Activated T-cell treated with anti-CD3 and anti-CD28 coated beads, Interleukin-2, amount 50 U/mL, for 4 hours (primary cell): ENCODE data around the gene TDRD3. TPM values are rescaled to one million over a fixed set of nuclear protein-coding genes. Genes with fewer than 3 reads are reported as not detected.

Experiments used
- ATAC-seq, 2 donors: fragments of 200-7000 bp; cut with Tn5 transposase; one replicate each; pipeline ENCODE4 v1.10.0; 2021
- DNase-seq: peaks from one replicate; pipeline ENCODE4 v3.0.0-alpha.2; 2020
- H3K27me3 Mint-ChIP-seq: one replicate; pipeline ENCODE4 v1.8.0; 2021; ENCODE audit warnings: low read depth, mixed read lengths
- H3K36me3 Mint-ChIP-seq: one replicate; pipeline ENCODE4 v1.8.0; 2022; ENCODE audit warnings: mixed read lengths; ENCODE audit not compliant: insufficient read depth
- H3K4me1 Mint-ChIP-seq: one replicate; pipeline ENCODE4 v1.8.0; 2021; ENCODE audit warnings: low read depth, mixed read lengths
- H3K4me3 Mint-ChIP-seq: one replicate; pipeline ENCODE4 v1.8.0; 2021; ENCODE audit warnings: mild to moderate bottlenecking, moderate library complexity, mixed read lengths
- H3K9me3 Mint-ChIP-seq: one replicate; pipeline ENCODE4 v1.8.0; 2021; ENCODE audit warnings: mixed read lengths
- total RNA-seq, 3 donors: library from RNA; stranded (reverse); gene quantifications; one replicate each; pipeline ENCODE4 v1.2.1, GENCODE V29; 2021

The TDRD3 gene
- total RNA-seq, 3 donors from 2014 or later: 14.3 to 16.0 (median 15.1) TPM

GRCh38 chr13:60584976-60585375, 188.0 kb downstream of the TDRD3 start:
- DNase-seq (no peak), ATAC-seq (no peak)
- Mint-ChIP-seq H3K36me3 (no peaks in the 10 kb centered on the region), H3K9me3 (no peaks in the 10 kb centered on the region), H3K27me3 (peaks cover 3% of the 10 kb centered on the region), H3K4me3 (no peak overlapping the region), H3K4me1 (peaks cover 2% of the 10 kb centered on the region)

DNA sequence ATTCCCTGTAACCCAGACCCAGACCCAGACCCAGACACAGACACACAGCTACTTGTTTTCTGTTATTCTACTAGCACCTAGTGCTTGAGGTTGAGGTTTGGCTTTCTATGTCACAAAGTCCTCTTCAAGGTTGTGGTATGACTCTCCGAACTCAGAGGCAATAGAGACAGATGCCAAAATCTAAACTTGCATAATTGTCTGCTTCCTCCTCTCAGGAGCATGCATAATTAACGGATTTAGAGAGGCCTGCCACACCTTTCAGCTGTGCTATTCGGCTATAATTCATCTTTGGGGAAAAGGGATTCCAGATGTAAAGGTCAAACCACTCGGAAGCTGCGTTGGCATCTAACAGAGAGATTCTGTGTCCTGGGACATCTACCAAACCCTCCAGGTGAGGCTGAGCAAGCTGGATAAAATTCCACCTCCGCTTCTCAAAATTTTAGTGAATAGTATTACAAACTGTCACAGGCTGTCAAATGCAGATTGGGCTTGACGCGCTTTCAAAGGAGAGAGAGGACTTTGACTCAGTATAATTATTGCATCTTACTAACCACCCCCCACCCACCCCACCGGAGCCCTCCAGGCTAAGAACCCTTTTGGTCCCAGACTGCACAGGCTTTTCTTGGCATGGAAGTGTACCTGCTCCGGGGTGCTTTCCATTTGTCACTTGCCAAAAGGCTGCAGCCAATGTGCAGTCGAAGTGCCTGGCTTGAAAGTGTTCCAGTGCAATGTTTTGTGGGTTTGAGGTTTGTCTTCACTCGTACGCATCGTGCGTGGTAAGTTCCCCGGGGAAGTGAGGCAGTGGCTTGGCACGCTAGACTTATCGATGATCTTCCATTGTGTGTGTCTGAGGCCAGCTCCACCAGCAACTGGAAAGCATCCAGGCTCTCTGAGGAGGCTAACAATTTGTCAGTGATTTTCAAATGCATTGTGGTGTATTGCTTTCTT, 194.1 kb downstream of the TDRD3 start:
- H3K9me3 Mint-ChIP-seq: no peaks in the 10 kb centered on the region
- DNase-seq: no peak
- no peak overlapping the region for H3K4me3 Mint-ChIP-seq
- no peaks in the 10 kb centered on the region for H3K4me1 Mint-ChIP-seq
- H3K27me3 Mint-ChIP-seq: no peaks in the 10 kb centered on the region
- ATAC-seq: no peak
- no peaks in the 10 kb centered on the region for H3K36me3 Mint-ChIP-seq

DNA sequence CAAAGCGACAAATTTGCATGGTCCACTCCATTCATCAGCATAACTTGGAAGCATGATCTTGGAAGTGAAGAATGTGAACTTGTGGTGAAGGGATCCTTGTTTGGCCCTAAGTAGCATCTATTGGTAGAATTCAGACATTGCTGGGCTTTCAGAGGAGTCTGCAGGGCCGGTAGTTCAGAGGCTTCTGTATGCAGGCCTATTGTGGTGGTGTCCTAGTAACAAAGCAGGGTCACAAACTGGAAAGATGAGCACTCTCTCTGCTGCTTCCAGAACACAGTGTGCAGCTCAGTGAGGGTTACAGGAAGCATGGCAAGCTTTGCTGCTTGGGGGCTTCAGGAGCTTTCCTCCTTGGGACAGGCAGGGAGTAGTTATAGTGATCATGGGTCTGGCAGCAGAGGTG, 206.0 kb downstream of the TDRD3 start:
- Mint-ChIP-seq H3K4me1 (no peaks in the 10 kb centered on the region), H3K9me3 (no peaks in the 10 kb centered on the region), H3K36me3 (no peaks in the 10 kb centered on the region), H3K4me3 (no peak overlapping the region), H3K27me3 (peaks cover 3% of the 10 kb centered on the region)
- DNase-seq: no peak
- no peak for ATAC-seq

GRCh38 chr13:60604058-60604457, 207.0 kb downstream of the TDRD3 start:
- no peaks in the 10 kb centered on the region for H3K9me3 Mint-ChIP-seq
- no peaks in the 10 kb centered on the region for H3K36me3 Mint-ChIP-seq
- peaks cover 3% of the 10 kb centered on the region for H3K27me3 Mint-ChIP-seq
- no peaks in the 10 kb centered on the region for H3K4me1 Mint-ChIP-seq
- H3K4me3 Mint-ChIP-seq: no peak overlapping the region
- ATAC-seq: no peak
- DNase-seq: no peak

DNA sequence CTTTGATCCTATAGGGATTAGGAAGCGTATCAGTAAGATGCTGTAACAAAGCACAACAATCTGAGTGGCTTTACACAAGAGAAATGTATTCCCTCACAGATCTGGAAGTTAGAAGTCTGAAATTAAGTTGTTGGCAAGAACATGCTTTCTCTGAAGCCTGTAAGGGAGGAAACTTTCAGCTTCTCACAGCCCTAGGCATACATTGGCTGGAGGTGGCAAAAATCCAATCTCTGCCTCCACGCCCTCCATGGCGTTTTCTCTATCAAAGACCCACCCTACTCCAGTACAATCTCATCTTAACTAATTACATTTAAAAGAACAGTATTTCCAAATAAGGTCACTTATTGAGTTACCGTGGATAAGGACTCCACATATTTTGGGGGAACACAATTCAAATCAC, 211.9 kb downstream of the TDRD3 start:
- Mint-ChIP-seq H3K4me1 (no peaks in the 10 kb centered on the region), H3K9me3 (no peaks in the 10 kb centered on the region), H3K27me3 (no peaks in the 10 kb centered on the region), H3K36me3 (no peaks in the 10 kb centered on the region), H3K4me3 (no peak overlapping the region)
- ATAC-seq (no peak), DNase-seq (no peak)

DNA sequence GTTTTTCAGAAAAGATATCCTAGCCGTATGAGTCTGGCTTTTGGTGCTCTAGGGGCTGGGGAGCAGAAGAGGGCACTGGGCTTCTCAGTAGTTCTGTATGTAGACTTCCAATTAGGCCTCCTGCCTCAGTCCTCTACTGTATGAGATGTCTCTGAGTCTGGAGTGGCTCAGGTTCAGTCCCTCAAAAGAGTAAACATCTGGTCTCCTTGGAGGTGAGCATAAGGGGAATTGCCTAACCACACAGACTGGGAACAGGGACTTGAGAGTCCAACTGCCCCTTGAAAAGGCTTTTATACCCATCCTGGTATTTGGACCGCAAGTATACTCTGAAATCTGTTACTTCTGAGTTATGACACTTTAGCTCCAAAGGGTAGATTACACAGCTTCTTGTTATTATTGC, 214.5 kb downstream of the TDRD3 start:
- Mint-ChIP-seq H3K27me3 (peaks cover 9% of the 10 kb centered on the region), H3K9me3 (no peaks in the 10 kb centered on the region), H3K4me3 (no peak overlapping the region), H3K4me1 (no peaks in the 10 kb centered on the region), H3K36me3 (no peaks in the 10 kb centered on the region)
- no peak for DNase-seq
- ATAC-seq: no peak

DNA sequence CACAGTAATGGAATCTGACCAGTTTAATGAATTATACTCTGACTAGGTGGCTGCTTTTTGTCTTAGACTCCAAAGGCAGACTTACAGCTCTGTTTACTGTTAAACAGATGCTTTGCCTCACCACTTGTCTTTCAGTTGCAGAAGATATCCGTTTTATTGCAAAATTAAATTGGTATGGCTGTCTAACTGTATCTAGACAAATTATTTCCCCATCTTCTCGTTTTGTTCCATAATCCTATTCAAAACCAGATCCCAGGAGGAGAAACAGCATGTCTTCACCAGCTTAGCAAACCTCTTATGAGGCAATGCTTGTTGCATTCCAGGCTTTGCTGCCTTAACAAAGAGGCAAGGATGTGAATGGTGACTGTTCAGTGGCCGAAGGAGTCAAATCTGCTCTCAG, 215.6 kb downstream of the TDRD3 start:
- ATAC-seq (no peak), DNase-seq (no peak)
- Mint-ChIP-seq H3K4me3 (no peak overlapping the region), H3K9me3 (no peaks in the 10 kb centered on the region), H3K27me3 (peaks cover 11% of the 10 kb centered on the region), H3K4me1 (no peaks in the 10 kb centered on the region), H3K36me3 (no peaks in the 10 kb centered on the region)

GRCh38 chr13:60613080-60613479, 216.1 kb downstream of the TDRD3 start:
- no peak overlapping the region for H3K4me3 Mint-ChIP-seq
- no peaks in the 10 kb centered on the region for H3K9me3 Mint-ChIP-seq
- peaks cover 11% of the 10 kb centered on the region for H3K27me3 Mint-ChIP-seq
- ATAC-seq (no peak), DNase-seq (no peak)
- H3K4me1 Mint-ChIP-seq: no peaks in the 10 kb centered on the region
- H3K36me3 Mint-ChIP-seq: no peaks in the 10 kb centered on the region

DNA sequence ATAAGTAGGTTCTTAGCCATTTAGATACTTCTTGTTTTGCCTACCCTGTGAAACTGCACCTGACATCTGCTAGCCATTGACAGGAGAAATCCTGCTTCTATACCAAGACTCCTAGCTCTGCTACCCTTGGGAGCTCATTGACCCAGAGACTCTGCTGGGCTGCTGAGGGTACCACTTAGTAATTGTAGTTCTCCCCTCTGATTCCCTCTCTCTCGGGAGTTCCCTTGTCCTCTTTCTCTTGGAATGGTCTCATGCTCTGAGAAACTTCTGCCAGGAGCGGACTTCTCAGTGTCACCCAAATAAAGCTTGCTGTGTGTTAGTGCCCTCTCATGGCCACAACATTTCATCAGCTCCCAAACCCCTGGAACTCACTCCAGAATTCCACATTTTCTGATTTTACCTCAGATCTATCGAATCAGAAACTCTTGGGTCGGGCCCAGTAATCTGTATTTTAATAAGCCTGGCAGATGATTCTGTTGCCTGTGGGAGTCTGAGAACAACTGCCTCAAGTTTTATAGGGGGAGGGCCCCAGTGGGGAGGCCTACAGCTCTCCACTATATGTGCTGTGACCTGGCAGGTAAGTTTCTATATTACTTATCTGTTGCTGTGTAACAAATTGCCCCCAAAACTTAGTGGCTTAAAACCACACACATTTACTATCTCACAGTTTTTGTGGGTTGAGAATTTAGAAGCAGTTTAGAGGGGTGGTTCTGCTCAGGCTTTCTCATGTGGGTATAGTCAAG, 221.1 kb downstream of the TDRD3 start:
- H3K27me3 Mint-ChIP-seq: peaks cover 11% of the 10 kb centered on the region
- DNase-seq (no peak), ATAC-seq (no peak)
- no peaks in the 10 kb centered on the region for H3K4me1 Mint-ChIP-seq
- no peak overlapping the region for H3K4me3 Mint-ChIP-seq
- H3K9me3 Mint-ChIP-seq: no peaks in the 10 kb centered on the region
- H3K36me3 Mint-ChIP-seq: no peaks in the 10 kb centered on the region

DNA sequence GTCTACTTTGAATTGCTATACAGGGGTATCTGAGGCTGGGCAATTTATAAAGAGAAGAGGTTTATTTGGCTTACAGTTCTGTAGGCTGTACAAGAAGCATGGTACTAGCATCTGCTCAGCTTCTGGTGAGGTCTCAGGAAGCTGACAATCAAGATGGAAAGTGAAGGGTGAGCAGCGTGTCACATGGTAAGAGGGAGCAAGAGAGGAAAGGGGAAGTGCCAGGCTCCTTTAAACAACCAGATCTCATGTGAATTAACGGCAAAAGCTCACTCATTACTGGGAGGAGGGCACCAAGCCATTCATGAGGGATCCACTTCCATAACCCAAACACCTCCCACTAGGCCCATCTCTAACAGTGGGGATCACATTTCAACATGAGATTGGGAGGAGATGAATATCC, 222.4 kb downstream of the TDRD3 start:
- DNase-seq (no peak), ATAC-seq (no peak)
- Mint-ChIP-seq H3K4me3 (no peak overlapping the region), H3K27me3 (peaks cover 14% of the 10 kb centered on the region), H3K4me1 (no peaks in the 10 kb centered on the region), H3K36me3 (no peaks in the 10 kb centered on the region), H3K9me3 (no peaks in the 10 kb centered on the region)

DNA sequence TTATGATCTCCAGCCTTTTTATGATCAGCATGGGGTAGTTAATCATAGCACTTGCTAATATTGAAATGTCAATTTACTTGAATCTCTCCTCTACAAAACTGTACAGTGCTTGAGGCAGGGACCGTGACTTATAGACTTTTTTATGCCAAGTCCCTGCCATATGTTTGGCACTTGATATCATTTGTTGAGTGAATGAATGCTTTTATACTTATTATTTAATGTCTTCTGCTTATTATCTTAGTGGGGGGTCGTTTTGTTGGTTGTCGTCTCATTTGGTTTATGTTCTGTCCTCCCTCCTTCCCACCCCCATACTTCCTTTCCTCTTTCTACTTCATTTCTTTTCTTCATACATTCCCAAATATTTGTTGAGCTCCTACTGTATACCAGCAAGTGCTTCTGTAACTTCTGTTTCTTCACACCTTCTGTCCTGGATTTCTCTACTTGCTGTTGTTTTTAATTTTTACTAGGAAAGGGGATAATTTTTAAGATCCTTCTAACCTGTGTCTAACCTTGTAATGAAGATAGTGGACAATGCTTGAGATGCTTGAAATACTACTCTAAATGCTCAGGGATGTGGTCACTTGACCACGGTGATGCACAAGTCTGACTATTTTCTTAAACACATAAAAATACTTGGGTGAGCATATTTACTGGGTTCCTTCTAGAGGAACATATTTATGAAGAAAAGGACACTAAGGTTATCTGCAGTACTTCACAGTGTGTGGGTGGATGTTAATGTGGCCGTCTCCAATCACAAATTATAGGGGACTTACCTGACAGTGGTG, 223.8 kb downstream of the TDRD3 start:
- no peak for DNase-seq
- no peaks in the 10 kb centered on the region for H3K36me3 Mint-ChIP-seq

GRCh38 chr13:60623151-60623550, 226.1 kb downstream of the TDRD3 start:
- Mint-ChIP-seq H3K27me3 (peaks cover 7% of the 10 kb centered on the region), H3K36me3 (no peaks in the 10 kb centered on the region), H3K4me1 (no peaks in the 10 kb centered on the region), H3K9me3 (no peaks in the 10 kb centered on the region), H3K4me3 (no peak overlapping the region)
- DNase-seq (no peak), ATAC-seq (no peak)

More for the DNA sequence above, 223.8 kb downstream of the TDRD3 start:
- no peak overlapping the region for H3K4me3 Mint-ChIP-seq
- peaks cover 13% of the 10 kb centered on the region for H3K27me3 Mint-ChIP-seq
- no peak for ATAC-seq
- H3K4me1 Mint-ChIP-seq: no peaks in the 10 kb centered on the region
- H3K9me3 Mint-ChIP-seq: no peaks in the 10 kb centered on the region
